HG03558 (cell line): ENCODE data around the gene AMBRA1.

Experiments
- ATAC-seq: cut with Tn5 transposase; IDR thresholded peaks from one replicate; pipeline ENCODE4 v1.9.1; 2021; ENCODE audit warnings: moderate number of reproducible peaks; ENCODE audit not compliant: unreplicated experiment; ENCODE audit errors: extremely low read depth

Gene AMBRA1

DNA sequence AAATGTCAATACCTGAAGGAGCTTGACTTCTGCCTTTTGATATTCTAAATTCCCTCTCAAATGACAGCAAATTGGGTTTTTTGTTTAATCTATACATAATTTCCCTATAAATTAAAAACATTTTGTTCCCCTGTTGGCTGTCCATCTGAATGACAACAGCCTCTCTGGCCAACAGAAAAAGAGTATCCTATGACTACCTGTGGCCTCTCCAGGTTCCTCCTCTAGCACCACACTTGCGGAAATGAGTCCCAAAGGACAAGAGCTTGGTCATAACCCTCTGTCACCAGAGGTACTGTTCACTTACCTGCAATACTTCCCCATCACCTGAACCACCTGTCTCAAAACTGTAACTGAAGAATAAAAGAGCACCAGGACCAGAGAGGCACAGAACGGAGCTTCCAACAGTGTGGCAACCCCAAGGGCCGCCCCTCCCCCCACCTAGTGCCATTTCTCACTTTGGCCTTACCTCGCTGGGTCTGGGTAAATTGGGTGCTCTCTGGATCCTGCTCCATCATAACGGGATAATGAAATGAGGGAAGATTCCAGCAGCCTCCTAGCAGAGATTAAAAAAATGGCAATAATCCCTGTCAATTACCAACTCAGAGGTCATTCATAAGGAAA is 81.5 kb downstream of the AMBRA1 start:
- no peak for ATAC-seq

DNA sequence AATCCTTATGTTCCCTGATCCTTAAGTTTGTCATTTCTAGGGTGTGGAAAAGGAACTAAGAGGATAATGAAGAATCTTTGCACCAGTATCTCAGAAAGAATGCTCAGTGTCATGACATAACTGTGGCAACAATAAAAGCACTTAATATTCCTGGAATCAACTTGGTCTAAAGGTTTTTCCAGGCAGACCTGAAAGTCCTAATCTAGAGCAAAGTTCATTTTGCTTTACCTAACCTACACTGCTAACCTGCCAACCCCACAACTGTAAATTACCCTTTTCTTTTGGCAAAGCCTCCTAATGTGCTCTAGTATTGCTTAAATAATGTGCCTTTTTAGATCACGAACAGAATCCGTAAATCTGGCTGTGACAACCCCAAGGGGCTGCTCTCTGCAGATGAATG is 82.5 kb downstream of the AMBRA1 start:
- ATAC-seq = no peak

DNA sequence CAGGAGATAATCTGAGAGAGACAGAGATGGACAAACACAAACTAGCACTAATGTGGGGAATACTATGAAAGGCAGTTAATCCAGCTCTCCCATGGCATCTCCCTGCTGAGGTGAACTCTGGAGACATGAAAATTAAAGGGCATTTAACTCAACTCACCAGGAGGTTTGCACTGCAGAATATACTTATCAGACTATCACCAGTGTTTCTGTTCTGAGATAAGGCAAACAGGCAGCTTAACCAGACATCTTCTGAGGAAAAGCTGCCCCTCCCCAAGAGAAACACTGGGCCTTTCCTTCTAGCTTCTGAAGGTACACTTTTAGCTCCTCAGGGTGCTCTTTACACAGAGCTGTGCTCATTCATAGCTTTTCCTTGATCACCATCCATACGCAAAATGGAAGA is 85.5 kb downstream of the AMBRA1 start:
- no peak for ATAC-seq

DNA sequence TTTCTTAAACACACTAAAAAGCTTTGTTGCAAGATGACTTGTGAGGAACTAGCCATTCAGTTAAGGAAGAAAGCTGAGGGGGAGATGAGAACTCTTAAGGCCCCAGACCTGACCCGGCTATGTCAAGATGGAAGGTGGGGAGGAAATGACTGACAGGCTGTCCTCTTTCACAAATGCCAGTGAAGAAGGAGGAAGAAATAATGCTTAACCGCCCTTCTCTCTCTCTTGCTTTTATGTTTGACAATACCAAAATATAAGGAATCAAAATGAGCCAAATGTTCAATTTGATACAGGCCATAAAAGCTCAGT is 87.4 kb downstream of the AMBRA1 start:
- ATAC-seq = no peak

DNA sequence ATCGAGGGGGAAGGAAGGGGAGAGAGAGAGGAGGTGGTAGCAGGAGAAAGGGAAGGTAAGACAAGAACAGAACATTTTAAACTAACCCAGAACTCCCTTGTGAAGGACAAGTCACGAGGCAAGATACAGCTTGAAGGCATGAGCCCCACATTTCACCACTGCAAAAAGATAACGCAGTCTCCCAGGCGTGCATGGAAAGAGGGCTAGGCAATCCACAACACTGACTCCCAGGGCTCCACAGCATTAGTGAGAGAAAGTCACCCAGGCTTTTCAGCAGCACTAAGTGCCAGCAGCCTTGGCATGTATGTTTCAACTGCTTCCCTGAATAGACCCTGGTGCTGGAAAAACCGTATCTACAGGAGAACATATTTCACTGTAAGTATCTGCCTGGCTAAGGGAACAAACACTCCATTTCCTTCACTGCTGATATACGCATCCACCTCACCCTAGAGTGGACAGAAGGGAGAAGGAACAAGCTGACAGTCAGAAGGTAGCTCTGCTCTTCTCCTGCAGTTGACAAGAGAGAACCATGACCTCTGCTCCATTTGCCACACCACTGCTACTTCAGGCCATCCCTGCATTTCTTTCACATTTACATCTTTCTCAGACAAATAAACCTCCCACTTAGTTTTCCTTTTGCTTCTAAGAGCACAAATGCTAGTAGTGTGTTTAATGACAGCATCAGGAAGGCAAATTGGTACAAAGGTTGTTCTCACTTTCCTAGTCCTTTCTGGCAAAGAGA is 87.9 kb downstream of the AMBRA1 start:
- no peak for ATAC-seq

DNA sequence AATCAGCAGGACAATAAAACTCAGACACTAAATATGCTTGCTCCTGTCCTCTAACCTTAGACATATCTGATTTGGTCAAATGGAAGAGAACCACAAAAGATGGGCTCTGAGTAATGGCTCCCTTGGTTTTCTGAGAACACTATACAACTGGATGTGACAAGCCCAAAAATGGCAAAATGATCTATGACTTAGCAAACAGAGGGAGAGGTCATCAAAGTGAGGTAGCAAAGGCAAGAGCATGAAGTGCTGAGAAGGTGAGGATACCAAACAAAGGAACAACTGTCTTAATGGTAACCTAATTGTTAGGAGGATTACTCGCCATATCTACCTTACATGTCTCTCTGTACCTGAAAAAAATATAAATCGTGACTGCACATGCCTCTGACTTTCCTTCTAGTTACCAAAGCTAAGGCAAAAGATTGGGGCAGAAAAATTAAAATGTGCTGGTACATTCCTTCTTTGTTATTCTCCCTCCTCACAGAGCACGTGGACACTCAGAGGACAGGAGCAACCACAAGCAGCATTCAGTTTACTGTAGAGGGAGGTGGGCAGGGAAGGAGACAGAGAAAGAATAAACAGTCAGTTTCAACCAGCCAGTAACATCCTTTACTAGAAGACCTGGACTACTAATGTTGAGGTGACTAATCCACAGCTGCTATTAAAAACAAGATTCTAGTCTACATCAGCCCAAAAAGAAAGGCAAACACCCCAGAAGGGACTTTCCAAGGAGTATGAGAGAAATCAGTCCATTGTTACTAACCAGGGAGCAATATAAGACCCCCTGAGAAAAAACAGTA is 88.8 kb downstream of the AMBRA1 start:
- no peak for ATAC-seq

DNA sequence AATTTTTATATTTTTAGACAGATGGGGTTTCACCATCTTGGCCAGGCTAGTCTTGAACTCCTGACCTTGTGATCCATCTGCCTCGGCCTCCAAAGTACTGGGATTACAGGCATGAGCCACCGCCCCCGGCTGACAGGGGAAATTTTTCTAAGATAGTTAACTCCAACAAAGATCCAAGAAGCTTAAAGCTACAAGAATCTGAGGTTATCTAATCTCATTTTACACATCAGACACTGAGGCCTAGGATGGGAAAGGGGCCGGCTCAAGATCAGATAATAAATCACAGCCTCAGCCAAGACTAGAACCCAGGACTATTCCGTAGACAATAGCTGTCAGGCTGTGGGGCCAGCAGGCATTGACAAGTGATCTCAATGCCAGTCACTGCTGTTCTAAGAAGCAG is 94.0 kb downstream of the AMBRA1 start:
- ATAC-seq = no peak

DNA sequence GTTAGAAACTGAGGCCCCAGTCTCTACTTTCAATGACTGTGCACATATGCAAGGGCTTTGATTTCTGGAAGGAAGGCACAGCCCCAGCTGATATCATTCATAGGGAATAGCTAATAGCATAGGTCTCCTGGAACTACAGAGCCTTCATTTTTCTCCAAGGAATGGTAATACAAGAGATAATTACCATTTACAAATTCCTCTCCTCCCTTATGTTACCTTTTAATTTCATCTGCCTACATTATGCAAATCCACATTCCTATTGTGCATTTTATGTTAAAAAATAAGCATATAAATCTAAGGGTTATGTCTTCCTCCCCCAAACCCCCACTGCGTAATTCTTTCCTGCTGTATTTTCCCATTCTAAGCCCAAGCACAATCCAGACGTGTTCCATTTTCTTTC is 94.9 kb downstream of the AMBRA1 start:
- ATAC-seq = no peak

DNA sequence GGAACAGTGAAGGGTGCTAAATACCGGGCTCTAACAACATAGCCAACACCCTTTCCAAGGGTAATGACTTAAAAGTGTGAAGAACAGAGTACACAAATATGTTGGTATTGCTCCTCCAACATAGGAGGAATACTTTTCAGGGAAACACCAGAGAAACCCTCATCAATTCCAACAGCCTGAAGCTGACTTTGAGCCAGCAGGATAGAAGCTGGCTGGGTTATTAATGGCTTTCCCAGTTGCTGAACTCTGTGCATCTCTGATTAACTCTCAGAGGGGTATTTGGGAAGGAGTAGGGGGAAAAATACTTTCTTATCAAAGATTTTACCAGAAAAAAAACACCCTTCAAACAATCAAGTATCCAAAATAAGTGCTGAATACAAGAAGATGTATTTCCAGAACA is 95.6 kb downstream of the AMBRA1 start:
- ATAC-seq = no peak

DNA sequence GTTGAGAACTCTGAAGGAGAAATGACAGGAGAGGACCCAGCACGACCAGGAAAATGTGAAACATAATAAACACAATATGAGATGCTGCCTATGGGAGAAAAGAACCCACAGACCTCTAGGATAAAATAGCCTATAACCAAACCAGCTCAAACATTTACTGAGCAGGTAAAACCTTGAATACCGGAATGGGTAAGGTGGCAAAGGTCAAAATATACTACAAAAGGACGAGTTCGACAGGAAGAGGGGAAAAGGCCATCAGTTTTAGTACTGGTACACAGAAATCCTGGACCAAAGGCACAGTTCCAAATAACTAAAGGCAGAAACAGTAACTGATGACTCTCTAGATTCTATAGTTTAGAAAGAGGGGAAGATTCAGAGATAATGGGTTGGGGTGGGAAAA is 96.3 kb downstream of the AMBRA1 start:
- ATAC-seq = no peak

DNA sequence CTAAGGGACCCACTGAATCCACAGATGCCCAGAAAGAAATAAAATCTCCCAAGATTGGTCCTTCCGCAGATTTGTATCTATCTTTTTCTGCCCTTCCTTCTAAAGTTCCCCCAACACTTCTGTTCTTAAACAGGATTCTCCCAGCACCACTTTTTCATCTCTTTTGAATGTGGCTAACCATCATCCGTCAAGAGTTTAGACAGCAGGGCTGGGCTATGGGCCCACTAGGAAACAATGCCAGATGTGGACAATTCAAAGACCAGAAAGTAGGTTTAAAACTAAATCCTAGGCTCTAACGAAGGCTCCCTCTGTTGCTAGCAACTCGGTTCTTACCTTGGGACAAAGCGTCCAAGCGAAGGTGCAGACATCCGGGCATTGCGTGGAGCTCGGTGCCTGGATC is 100.0 kb downstream of the AMBRA1 start:
- ATAC-seq = no peak

DNA sequence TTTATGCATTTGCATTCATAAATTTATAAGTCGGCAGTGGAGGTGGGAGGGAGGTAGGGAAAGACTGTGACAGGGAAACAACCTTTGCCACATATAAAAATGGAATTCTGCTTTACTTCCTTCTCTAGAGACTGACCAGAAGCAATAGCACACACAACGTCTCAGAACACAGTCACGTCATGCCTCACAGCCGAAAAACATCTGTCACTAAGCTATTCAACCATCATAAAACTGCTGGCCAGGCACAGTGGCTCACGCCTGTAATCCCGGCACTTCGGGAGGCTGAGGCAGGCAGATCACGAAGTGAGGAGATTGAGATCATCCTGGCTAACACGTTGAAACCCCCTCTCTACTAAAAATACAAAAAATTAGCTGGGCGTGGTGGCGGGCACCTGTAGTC is 101.3 kb downstream of the AMBRA1 start:
- ATAC-seq = no peak

DNA sequence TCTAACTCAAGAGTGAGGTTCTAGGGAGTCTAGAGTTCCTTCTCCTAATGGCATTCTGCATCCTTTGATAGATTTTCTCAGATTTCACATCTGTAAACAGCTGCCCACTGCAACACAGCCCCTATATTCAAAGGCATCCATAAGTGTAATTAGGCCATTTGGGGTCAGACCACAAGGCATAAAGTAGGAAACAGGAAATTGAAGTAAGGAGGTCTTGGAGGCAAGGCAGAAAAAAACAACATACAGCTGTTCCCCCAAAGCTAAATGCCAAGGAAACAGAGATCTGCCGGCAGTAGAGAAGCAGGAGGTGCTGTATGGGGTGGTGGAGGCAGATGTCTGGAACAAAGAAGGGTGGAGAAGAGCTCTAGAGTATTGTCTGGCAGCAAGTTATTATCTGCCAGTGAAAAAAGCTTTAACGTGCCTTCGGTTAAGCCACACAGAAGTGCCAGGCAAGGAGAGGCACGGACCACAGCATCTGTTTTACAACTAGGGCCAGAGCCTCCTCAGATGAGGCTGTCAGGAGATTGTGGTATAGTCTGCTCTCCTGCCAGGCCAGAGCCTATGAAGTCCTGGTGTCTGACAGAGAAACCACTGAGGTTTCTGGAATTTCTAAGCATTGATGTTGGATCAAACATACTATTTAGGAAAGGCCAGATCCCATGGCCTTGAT is 102.0 kb downstream of the AMBRA1 start:
- no peak for ATAC-seq

DNA sequence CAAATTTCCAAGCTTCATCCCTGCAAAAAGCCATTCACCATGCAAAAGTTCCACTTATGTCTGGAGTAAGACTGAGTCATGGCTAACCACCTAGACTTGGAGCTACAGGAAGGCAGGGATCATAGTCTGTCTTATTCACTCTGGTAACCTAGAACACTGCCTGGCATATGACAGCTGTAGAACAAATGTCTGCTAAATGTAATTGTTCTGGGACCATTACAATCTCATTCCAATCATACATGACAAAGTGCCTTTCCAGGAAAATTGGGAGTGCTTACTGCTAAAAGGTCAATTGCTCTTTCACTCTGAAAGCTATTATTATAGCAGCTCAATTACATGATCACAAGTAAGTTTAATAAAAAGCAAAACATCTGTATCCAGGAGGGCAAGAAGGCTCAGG is 103.2 kb downstream of the AMBRA1 start:
- ATAC-seq = no peak

DNA sequence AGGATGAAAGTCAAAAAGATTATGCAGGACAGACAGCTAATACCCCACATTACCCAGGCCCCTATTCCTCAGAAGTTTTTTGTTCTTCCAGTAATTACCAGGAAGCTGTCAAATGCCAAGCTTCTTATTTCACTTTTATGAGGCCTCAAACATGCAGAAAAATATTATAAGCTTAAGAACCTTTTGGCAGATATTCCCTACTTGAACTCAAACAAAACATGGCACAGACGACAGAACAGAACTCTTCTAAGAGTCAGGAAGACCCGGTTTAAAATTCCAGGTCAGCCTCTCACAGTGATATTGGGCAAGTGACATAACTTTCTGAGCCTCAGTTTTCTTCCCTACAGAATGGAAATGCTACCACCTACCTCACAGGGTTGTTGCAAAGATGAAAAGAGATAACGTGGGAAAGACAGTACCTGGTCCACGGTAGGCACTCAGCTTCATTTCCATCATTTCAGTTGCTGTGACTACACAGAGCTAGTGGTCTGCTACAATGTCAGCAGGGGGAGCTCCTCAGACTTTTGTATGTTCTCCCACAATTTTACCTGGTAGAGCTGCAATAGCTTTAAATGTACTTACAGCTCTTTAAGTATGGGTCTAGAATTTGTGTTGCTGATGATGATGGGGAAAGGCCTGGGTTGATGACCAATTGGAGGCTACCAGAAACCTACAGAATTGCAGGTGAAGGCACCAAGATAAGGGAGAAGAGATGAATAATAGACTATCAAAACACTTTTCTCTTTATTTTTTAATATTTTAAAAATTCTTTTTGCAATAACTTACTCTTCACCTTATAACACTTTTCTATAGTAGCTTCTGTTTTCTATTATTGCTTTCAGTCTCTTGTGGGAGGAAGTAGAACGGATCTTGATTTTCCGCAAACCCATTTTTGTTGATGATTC is 103.9 kb downstream of the AMBRA1 start:
- no peak for ATAC-seq

DNA sequence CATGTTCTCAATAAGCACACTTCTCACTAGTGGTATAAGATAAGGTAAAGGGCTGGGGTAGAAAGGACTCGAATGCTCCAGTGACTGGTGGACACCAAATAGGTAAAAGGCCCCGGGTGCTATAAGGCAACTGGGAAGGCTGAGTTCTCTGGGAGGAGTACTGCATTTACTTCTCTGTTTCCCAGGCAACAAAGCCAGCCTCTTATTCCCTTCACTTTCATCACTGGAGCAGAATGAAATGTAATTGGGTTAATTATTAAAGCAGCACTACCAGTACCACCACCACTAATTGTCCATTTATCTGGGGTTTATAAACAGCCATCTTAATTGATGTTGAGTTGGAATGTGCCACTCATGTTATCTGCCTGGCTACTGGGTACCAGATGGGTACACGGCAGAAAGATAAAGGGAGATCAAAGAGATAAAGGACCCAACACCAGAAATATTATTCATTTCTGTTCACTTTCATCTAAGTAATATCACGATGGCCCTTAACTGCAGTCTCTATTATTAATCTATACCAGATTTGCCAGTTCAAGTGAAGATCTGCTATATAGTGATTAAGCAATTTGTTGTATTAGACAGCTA is 107.9 kb downstream of the AMBRA1 start:
- no peak for ATAC-seq

DNA sequence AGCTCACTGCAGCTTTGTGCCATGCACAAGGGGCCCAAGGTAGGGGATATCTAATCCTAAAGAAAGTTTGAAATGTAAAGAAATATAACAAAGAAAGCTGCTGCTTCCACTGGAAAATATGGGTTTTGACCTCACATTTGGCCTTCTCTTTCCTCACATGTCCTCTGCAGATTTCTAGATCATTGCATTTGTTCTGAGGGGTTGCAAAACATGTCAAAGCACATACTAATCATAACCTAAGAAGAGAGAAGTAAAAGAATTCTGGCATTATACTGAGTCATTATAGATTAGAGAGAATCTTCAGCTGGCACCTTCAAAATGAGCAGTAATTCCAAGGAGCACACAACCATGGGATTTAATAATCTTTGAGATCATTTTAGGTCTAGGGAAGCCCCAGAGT is 109.7 kb downstream of the AMBRA1 start:
- ATAC-seq = no peak

DNA sequence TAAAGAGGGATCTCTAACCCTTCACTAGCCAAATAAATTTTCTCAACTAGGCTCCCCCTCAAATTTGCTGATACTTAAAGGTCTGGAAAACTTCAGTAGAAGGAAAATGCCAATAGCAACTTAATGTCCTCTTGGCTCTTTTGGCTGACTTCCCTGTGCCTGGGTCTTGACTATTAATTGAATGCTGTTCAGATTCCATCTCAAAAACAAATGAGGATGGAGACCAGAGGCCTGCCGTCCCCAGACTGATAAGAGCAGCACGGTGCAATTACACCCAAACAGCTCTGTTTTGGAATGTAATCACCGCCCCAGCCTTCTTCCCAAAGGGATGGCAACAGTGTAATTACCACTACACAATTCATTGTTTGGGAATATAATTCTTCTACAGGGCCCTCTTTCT is 112.9 kb downstream of the AMBRA1 start:
- no peak for ATAC-seq

DNA sequence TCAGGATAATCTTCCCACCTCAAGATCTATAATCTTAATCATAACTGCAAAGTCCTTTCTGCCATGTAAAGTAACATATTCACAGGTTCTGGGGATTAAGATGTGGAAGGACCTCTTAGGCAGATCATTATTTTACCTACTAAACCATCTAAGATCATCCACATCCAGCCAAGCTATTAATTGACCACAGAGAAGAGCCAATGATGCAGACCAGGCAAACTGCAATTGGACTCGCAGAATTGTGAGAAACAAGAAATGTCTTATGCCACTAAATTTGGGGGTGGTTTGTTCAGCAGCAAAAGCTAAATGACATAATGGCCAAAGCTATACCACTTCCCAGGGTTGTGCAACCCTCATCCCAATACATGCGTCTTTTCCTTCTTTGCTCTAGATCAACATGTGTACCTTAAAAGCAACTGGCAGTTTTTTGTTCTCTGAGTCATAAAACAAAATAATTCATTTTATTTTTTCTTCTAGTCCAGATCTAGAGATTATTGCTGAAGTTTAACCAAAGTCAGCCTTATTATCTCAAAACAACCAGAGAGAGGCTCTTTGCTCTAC is 113.6 kb downstream of the AMBRA1 start:
- no peak for ATAC-seq
